IMR-90 (cell line): ENCODE data around the gene TBX1. TPM values are rescaled to one million over a fixed set of nuclear protein-coding genes. Genes with fewer than 3 reads are reported as not detected.

ENCODE experiments used
- ATAC-seq: fragments of 200-7000 bp; cut with Tn5 transposase; 2 replicates; pipeline ENCODE4 v1.9.1; 2020; ENCODE audit warnings: low read depth, mild to moderate bottlenecking, moderate library complexity
- BruUV-seq: library from RNA; stranded (reverse); fragments of 400-500 nt; replicated peaks from 2 replicates; lab custom pipeline; 2021; lab: Mats Ljungman, UMichigan
- CTCF ChIA-PET: fragments of 300-600 bp; formaldehyde crosslinking; extraction: SDS; loops from one replicate; lab custom pipeline; 2021; ENCODE audit warnings: antibody characterized with exemption; lab: Yijun Ruan, JAX
- POLR2A ChIA-PET: fragments of 300-600 bp; sonication (Branson Sonifier 250); formaldehyde crosslinking; loops from one replicate; lab custom pipeline; 2022; ENCODE audit warnings: antibody characterized with exemption; ENCODE audit not compliant: unreplicated experiment; lab: Charles Lee
- DNase-seq: peaks from one replicate; pipeline ENCODE4 v3.0.0; 2013
- H2AFZ ChIP-seq: replicated peaks from 2 replicates; pipeline ENCODE3; 2013; ENCODE audit warnings: low read length, mild to moderate bottlenecking; ENCODE audit not compliant: poor library complexity
- H2AK5ac ChIP-seq: 2 replicates; pipeline ENCODE4 v1.6.1; 2013; ENCODE audit warnings: low read depth, low read length, inconsistent platforms
- H2AK9ac ChIP-seq: replicated peaks from 2 replicates; pipeline ENCODE3; 2013; ENCODE audit warnings: mild to moderate bottlenecking, low read depth, low read length, moderate library complexity; ENCODE audit not compliant: poor library complexity
- H2BK120ac ChIP-seq: 2 replicates; pipeline ENCODE4 v1.6.1; 2013; ENCODE audit warnings: low read depth, low read length, inconsistent platforms
- H2BK15ac ChIP-seq: 3 replicates; pipeline ENCODE4 v1.6.1; 2013; ENCODE audit warnings: low read depth, low read length, inconsistent platforms
- H2BK20ac ChIP-seq: 2 replicates; pipeline ENCODE4 v1.6.1; 2013; ENCODE audit warnings: low read depth, mild to moderate bottlenecking, inconsistent platforms, low read length, moderate library complexity
- H2BK5ac ChIP-seq: 2 replicates; pipeline ENCODE4 v1.6.1; 2013; ENCODE audit warnings: mild to moderate bottlenecking, low read depth, low read length, inconsistent platforms; ENCODE audit not compliant: poor library complexity, severe bottlenecking
- H3K14ac ChIP-seq: replicated peaks from 2 replicates; pipeline ENCODE4 v1.6.1; 2013; ENCODE audit warnings: low read depth, low read length, inconsistent platforms
- H3K18ac ChIP-seq: 2 replicates; pipeline ENCODE4 v1.6.1; 2013; ENCODE audit warnings: low read depth, low read length, control low read depth
- H3K23ac ChIP-seq: 2 replicates; pipeline ENCODE4 v1.6.1; 2013; ENCODE audit warnings: low read depth, low read length, inconsistent platforms
- H3K27ac ChIP-seq: 2 replicates; pipeline ENCODE4 v1.5.1; 2013; ENCODE audit warnings: mild to moderate bottlenecking, control low read depth, low read length; ENCODE audit not compliant: insufficient read depth
- H3K27me3 ChIP-seq: 2 replicates; pipeline ENCODE4 v1.6.1; 2013; ENCODE audit warnings: low read length; ENCODE audit not compliant: control insufficient read depth, insufficient read depth
- H3K36me3 ChIP-seq: 2 replicates; pipeline ENCODE4 v1.6.1; 2013; ENCODE audit warnings: low read length, mixed read lengths; ENCODE audit not compliant: control insufficient read depth, insufficient read depth
- H3K4ac ChIP-seq: 2 replicates; pipeline ENCODE4 v1.6.1; 2013; ENCODE audit warnings: low read depth, low read length, inconsistent platforms
- H3K4me1 ChIP-seq: 2 replicates; pipeline ENCODE4 v1.6.1; 2013; ENCODE audit warnings: low read length, mixed read lengths; ENCODE audit not compliant: control insufficient read depth, insufficient read depth
- H3K4me2 ChIP-seq: 2 replicates; pipeline ENCODE4 v1.6.1; 2013; ENCODE audit warnings: low read depth, mild to moderate bottlenecking, control low read depth, low read length, moderate library complexity
- H3K4me3 ChIP-seq: 2 replicates; pipeline ENCODE4 v1.5.1; 2013; ENCODE audit warnings: low read depth, mild to moderate bottlenecking, control low read depth, low read length, moderate library complexity; ENCODE audit not compliant: insufficient read depth
- H3K56ac ChIP-seq: 2 replicates; pipeline ENCODE4 v1.6.1; 2013; ENCODE audit warnings: low read length, inconsistent platforms; ENCODE audit not compliant: insufficient read depth; ENCODE audit errors: extremely low read depth
- H3K79me1 ChIP-seq, 2 experiments: 2 replicates each; pipeline ENCODE4 v1.6.1; 2013; ENCODE audit warnings: low read length in 2 of 2, inconsistent platforms in 1 of 2, low read depth in 1 of 2
- H3K9ac ChIP-seq: 2 replicates; pipeline ENCODE4 v1.6.1; 2013; ENCODE audit warnings: low read depth, low read length, control low read depth
- H3K9me1 ChIP-seq: 2 replicates; pipeline ENCODE4 v1.6.1; 2013; ENCODE audit warnings: low read length, inconsistent platforms; ENCODE audit not compliant: insufficient read depth
- H3K9me3 ChIP-seq: 2 replicates; pipeline ENCODE4 v1.6.1; 2013; ENCODE audit warnings: low read length; ENCODE audit not compliant: control insufficient read depth, insufficient read depth
- H4K20me1 ChIP-seq: 2 replicates; pipeline ENCODE4 v1.6.1; 2013; ENCODE audit warnings: low read length, inconsistent platforms; ENCODE audit not compliant: insufficient read depth
- H4K5ac ChIP-seq: 2 replicates; pipeline ENCODE4 v1.6.1; 2013; ENCODE audit warnings: mild to moderate bottlenecking, low read depth, low read length, control low read depth
- H4K8ac ChIP-seq, 2 experiments: 2 replicates each; pipeline ENCODE4 v1.6.1; 2013; ENCODE audit warnings: low read depth in 2 of 2, low read length in 2 of 2, control low read depth in 1 of 2, inconsistent platforms in 1 of 2
- H4K91ac ChIP-seq: 2 replicates; pipeline ENCODE4 v1.6.1; 2013; ENCODE audit warnings: low read depth, low read length, inconsistent platforms; ENCODE audit not compliant: insufficient read depth
- BHLHE40 ChIP-seq: fragments of 150-350 bp; IDR thresholded peaks from 2 replicates; pipeline ENCODE4 v1.6.1; 2016; ENCODE audit warnings: mild to moderate bottlenecking, low read depth, low read length
- CEBPB ChIP-seq: IDR thresholded peaks from 2 replicates; pipeline ENCODE4 v1.6.1; 2012; ENCODE audit warnings: low read depth, low read length, improper control_type of control experiment
- CHD1 ChIP-seq: IDR thresholded peaks from 2 replicates; pipeline ENCODE4 v1.6.1; 2012; ENCODE audit warnings: low read depth, low read length, improper control_type of control experiment
- ELK1 ChIP-seq: fragments of 150-350 bp; IDR thresholded peaks from 2 replicates; pipeline ENCODE4 v1.6.1; 2016; ENCODE audit warnings: low read depth, mild to moderate bottlenecking, low read length, moderate library complexity, borderline replicate concordance
- MAFK ChIP-seq: IDR thresholded peaks from 2 replicates; pipeline ENCODE4 v1.6.1; 2012; ENCODE audit warnings: low read depth, low read length, improper control_type of control experiment
- MAZ ChIP-seq: IDR thresholded peaks from 2 replicates; pipeline ENCODE4 v1.6.1; 2012; ENCODE audit warnings: low read depth, mild to moderate bottlenecking, low read length, improper control_type of control experiment, moderate library complexity, borderline replicate concordance
- NFE2L2 ChIP-seq: fragments of 150-350 bp; IDR thresholded peaks from 2 replicates; pipeline ENCODE4 v1.6.1; 2016; ENCODE audit warnings: low read depth, mild to moderate bottlenecking, low read length
- POLR2A ChIP-seq: IDR thresholded peaks from 2 replicates; pipeline ENCODE4 v1.6.1; 2012; ENCODE audit warnings: mild to moderate bottlenecking, low read depth, low read length
- RFX5 ChIP-seq: IDR thresholded peaks from 2 replicates; pipeline ENCODE4 v1.8.0; 2012; ENCODE audit warnings: low read depth, mild to moderate bottlenecking, low read length, moderate library complexity
- WGBS, 2 experiments: methylation state at CpG; one replicate each; pipeline versions ENCODE4 v1.1.5 to v1.1.7; 2013; ENCODE audit warnings: missing lambda C conversion rate in 2 of 2; ENCODE audit not compliant: insufficient read length in 1 of 2; ENCODE audit errors: extremely low coverage in 2 of 2; 5-methylcytosine and 5-hydroxymethylcytosine counted together
- dilution Hi-C: fragments of 300-500 bp; cut with HindIII; formaldehyde crosslinking; loops from one replicate; pipeline ENCODE4 v1.14.3; 2018; ENCODE audit warnings: low sequenced_read_pairs; ENCODE audit not compliant: unreplicated experiment
- in situ Hi-C: fragments of 300-500 bp; cut with MboI; formaldehyde crosslinking; loops from 3 replicates; pipeline ENCODE4 v1.14.3; 2019; ENCODE audit warnings: low sequenced_read_pairs, inconsistent platforms, mixed read lengths
- intact Hi-C: fragments of 100-400 bp; cut with micrococcal nuclease; formaldehyde crosslinking; loops from 2 replicates; pipeline ENCODE4 v1.10.0; 2022
- polyA plus RNA-seq, 3 experiments: library from polyadenylated mRNA; depleted of rRNA; stranded (reverse); fragments of >200 nt; gene quantifications; 2 replicates each; pipeline ENCODE4 v1.2.3, GENCODE V29; 2012; ENCODE audit warnings: low replicate concordance in 1 of 3
- total RNA-seq: library from RNA; depleted of rRNA; stranded (reverse); fragments of >200 nt; gene quantifications from 2 replicates; pipeline ENCODE4 v1.2.3, GENCODE V29; 2012

TBX1 gene
- total and polyA plus RNA-seq, 2 of the 4 experiments (the other 2 are of a cell fraction) = 0.03 TPM; not detected in 1

- Histone ChIP-seq H3K9me1 (no peaks in the 10 kb centered on the region), H2AK9ac (no peak overlapping the region), H2BK15ac (no peak overlapping the region), H3K27me3 (no peaks in the 10 kb centered on the region), H3K23ac (no peak overlapping the region), H3K9me3 (peaks cover 8% of the 10 kb centered on the region), H4K8ac (no peak overlapping the region), H2BK20ac (no peak overlapping the region), H3K18ac (no peak overlapping the region), H3K56ac (no peak overlapping the region), H2BK5ac (no peak overlapping the region), H4K20me1 (no peaks in the 10 kb centered on the region), H2AK5ac (no peak overlapping the region), H3K9ac (no peak overlapping the region), H3K4ac (no peak overlapping the region), H2BK120ac (no peak overlapping the region), H3K4me2 (no peak overlapping the region), H3K36me3 (peaks cover 3% of the 10 kb centered on the region), H2AFZ (no peak overlapping the region), H3K4me3 (no peak overlapping the region), H4K91ac (no peak overlapping the region), H3K27ac (no peak overlapping the region), H3K14ac (no peak overlapping the region), H3K4me1 (peaks cover 2% of the 10 kb centered on the region; the same call in 1 of the 2 replicates), H4K5ac (no peak overlapping the region), H3K79me1 (no peaks in the 10 kb centered on the region)
- dilution Hi-C loops (no loop called here), intact Hi-C loops (no loop called here), in situ Hi-C loops (no loop called here)
- ChIA-PET POLR2A (no interaction called here), CTCF (no interaction called here)
- no TSS peak for BruUV-seq
- DNase-seq (no peak), ATAC-seq (no peak; the same call in 1 of the 2 replicates)
- WGBS, 2 experiments = no CpG with 5 or more reads among the region's 2 CpGs
- TF ChIP-seq RFX5 (no peak), ELK1 (no peak), NFE2L2 (no peak), MAZ (no peak), MAFK (no peak), POLR2A (no peak), CEBPB (no peak), CHD1 (no peak), BHLHE40 (no peak)
Measured at GRCh38 chr22:19793161-19793560, 32.6 kb downstream of the TBX1 start.
